WERI-Rb-1 (cell line): ENCODE measurements around the gene LSM7.
A peak's percentile ranks its signal among the peaks of the same experiment; 100 is the strongest.

Source experiments
- DNase-seq: peaks from one replicate; pipeline ENCODE4 v3.0.0-alpha.2; 2020
- H3K27ac ChIP-seq: fragments of 250-450 bp; sonication (Bioruptor Pico); 2 replicates; pipeline ENCODE4 v1.5.1; 2020; ENCODE audit warnings: mild to moderate bottlenecking, moderate library complexity
- H3K27me3 ChIP-seq: fragments of 250-450 bp; sonication (Bioruptor Pico); 2 replicates; pipeline ENCODE4 v1.5.1; 2021; ENCODE audit warnings: mild to moderate bottlenecking, low read depth, moderate library complexity; ENCODE audit not compliant: insufficient read depth, severe bottlenecking
- H3K36me3 ChIP-seq: fragments of 250-450 bp; sonication (Bioruptor Pico); 2 replicates; pipeline ENCODE4 v1.5.1; 2020; ENCODE audit warnings: mild to moderate bottlenecking, moderate library complexity
- H3K4me3 ChIP-seq: 2 replicates; pipeline ENCODE4 v1.5.1; 2011; ENCODE audit warnings: low read depth, mild to moderate bottlenecking, control low read depth, low read length
- H3K9me3 ChIP-seq: fragments of 250-450 bp; sonication (Bioruptor Pico); 2 replicates; pipeline ENCODE4 v1.5.1; 2021; ENCODE audit warnings: mild to moderate bottlenecking, moderate library complexity; ENCODE audit not compliant: severe bottlenecking
- TF ChIP-seq, protein P1 (sequence below): IDR thresholded peaks from 2 replicates; pipeline ENCODE4 v1.5.1; 2011; ENCODE audit warnings: low read depth, mild to moderate bottlenecking, control low read depth, inconsistent platforms, low read length

The LSM7 gene

DNA sequence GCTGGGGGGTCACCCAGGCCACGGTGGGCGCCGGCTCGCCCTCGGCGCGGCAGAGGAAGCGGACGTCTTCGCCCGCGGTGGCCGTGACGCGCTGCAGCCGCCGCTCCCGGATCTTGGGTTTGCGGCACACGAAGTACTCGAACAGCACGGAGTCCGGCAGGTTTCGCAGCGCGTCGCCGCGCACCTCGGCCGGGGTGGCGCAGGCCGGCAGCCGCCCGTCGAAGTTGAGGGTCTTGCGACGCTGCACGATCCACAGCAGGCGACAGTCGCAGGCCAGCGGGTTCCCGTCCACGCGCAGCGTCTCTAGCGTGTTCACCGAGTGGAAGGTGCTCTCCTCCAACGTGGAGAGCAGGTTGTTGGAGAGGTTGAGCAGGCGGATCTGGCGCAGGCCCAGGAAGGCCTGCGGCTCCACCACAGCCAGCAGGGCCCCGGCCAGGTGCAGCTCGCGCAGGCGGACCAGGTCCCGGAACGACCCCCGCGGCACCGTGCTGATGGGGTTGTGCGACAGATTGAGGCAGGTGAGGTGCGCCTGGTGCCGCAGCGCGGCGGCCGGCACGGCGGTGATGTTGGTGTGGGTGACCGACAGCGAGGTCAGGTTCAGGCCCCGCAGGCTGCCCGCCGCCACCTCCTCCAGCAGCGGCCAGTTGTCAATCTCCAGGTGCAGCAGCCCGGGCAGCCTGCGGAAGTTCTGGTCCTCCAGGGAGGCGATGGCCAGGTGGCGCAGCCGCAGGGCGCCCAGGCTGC lies 37.8 kb downstream of the LSM7 start:
- H3K27me3 ChIP-seq = peaks cover 9% of the 10 kb centered on the region

DNA sequence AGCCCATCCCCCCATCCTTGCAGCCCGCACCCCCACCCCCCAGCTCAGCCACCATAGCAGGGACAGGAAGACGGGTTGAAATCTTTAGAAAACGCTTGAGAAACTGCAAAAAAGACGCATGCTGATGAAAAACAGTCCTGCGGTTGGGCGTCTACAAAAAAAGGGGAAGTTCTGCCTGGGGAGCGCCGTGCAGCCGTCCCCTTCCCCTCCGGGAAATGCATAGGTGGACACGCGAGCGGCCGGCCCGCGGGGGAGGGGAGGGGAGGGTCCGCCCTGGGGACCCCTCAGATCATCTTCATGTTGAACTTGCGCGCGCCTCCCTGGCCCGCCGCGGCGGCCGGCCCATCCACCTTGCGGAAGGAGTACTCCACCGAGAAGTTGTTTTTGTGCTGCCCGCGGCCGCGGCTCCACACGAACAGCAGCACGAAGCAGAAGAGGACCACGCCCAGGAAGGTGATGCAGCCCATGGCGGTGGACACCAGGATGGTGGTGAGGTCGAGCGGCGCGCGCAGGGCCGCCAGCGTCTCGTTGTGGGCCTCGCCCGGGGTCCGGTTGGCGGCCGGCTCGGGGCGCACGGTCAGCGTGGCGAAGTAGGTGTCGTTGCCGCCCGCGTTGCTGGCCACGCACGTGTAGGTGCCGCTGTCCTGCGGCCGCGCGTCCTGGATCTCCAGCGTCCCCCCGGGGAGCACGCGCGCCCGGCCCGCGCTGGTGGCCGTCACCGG lies 38.5 kb downstream of the LSM7 start:
- DNase-seq = no peak
- H3K9me3 ChIP-seq = no peaks in the 10 kb centered on the region
- H3K27me3 ChIP-seq = peaks cover 9% of the 10 kb centered on the region
- H3K4me3 ChIP-seq = peak overlapping the region; percentile 10
- no peak overlapping the region for H3K27ac ChIP-seq
- TF ChIP-seq, protein P1, sequence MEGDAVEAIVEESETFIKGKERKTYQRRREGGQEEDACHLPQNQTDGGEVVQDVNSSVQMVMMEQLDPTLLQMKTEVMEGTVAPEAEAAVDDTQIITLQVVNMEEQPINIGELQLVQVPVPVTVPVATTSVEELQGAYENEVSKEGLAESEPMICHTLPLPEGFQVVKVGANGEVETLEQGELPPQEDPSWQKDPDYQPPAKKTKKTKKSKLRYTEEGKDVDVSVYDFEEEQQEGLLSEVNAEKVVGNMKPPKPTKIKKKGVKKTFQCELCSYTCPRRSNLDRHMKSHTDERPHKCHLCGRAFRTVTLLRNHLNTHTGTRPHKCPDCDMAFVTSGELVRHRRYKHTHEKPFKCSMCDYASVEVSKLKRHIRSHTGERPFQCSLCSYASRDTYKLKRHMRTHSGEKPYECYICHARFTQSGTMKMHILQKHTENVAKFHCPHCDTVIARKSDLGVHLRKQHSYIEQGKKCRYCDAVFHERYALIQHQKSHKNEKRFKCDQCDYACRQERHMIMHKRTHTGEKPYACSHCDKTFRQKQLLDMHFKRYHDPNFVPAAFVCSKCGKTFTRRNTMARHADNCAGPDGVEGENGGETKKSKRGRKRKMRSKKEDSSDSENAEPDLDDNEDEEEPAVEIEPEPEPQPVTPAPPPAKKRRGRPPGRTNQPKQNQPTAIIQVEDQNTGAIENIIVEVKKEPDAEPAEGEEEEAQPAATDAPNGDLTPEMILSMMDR = no peak
- H3K36me3 ChIP-seq = no peaks in the 10 kb centered on the region

More for the DNA sequence above, 37.8 kb downstream of the LSM7 start:
- no peaks in the 10 kb centered on the region for H3K9me3 ChIP-seq
- TF ChIP-seq, protein P1 = no peak
- H3K4me3 ChIP-seq = peak overlapping the region; percentile 35
- DNase-seq = no peak
- H3K36me3 ChIP-seq = no peaks in the 10 kb centered on the region
- no peak overlapping the region for H3K27ac ChIP-seq

DNA sequence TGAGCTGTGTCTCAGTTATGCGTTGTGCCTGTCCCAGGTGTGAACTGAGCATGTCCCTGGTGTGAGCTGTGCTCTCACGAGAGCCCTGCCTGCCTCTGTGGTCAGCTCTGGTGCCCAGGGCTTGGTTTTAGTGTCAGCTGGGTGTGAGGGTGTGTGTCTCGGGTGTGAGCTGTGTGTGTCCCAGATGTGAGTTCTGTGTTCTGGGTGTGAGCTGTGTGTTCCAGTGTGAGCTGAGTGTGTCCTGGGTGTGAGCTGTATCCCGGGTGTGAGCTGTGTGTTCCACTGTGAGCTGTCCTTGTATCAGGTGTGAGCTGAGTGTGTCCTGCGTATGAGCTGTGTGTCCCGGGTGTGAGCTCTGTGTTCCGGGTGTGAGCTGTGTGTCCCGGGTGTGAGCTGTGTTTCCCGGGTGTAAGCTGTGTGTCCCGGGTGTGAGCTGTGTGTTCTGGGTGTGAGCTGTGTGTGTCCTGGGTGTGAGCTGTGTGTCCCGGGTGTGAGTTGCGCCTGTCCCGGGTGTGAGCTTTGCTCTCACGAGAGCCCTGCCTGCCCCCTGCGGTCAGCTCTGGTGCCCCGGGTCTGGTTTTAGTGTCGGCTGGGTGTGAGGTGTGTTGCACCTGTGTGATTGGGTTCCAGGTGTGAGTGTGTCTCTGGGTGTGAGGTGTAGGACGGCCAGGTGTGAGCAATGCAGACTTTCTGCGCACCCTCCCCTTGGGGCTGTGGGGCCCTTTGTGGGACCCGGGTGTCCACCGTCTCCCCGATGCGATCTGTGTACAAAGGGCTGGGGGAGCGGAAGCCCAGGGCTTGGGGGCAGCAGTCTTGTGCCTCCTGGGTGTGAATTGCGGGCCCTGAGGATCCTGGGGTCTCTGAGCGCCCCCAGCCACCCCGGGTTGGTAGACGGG lies 39.3 kb downstream of the LSM7 start:
- Histone ChIP-seq H3K27me3 (peaks cover 9% of the 10 kb centered on the region), H3K36me3 (no peaks in the 10 kb centered on the region), H3K9me3 (no peaks in the 10 kb centered on the region), H3K27ac (no peak overlapping the region), H3K4me3 (no peak overlapping the region)
- TF ChIP-seq, protein P1 = no peak
- no peak for DNase-seq

DNA sequence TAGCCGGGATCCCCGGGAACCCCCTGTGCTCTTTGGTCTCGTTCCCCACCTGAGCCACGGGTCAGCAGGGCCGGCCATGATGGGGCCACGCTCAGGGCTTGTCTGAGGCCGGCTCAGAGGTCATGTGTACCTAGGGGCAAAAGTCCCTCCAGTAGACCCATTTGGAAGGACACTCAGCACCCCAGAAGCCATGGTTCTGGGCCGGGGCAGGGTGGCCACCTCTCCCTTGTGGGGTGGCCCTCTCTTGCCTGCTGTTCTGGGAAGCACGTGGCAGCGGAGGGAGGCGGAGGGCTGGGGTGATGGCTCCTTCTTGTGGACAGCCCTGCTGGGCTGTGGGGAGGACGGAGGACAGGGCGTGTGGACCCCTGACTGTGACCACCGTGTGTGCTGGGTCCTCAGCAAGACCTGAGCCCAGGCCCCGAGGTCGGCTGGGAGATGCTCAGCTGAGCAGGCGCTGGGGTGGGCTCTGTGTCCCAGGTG lies 40.0 kb downstream of the LSM7 start:
- TF ChIP-seq, protein P1 = no peak
- Histone ChIP-seq H3K36me3 (no peaks in the 10 kb centered on the region), H3K9me3 (no peaks in the 10 kb centered on the region), H3K27me3 (peaks cover 9% of the 10 kb centered on the region), H3K27ac (no peak overlapping the region), H3K4me3 (no peak overlapping the region)
- DNase-seq = no peak

DNA sequence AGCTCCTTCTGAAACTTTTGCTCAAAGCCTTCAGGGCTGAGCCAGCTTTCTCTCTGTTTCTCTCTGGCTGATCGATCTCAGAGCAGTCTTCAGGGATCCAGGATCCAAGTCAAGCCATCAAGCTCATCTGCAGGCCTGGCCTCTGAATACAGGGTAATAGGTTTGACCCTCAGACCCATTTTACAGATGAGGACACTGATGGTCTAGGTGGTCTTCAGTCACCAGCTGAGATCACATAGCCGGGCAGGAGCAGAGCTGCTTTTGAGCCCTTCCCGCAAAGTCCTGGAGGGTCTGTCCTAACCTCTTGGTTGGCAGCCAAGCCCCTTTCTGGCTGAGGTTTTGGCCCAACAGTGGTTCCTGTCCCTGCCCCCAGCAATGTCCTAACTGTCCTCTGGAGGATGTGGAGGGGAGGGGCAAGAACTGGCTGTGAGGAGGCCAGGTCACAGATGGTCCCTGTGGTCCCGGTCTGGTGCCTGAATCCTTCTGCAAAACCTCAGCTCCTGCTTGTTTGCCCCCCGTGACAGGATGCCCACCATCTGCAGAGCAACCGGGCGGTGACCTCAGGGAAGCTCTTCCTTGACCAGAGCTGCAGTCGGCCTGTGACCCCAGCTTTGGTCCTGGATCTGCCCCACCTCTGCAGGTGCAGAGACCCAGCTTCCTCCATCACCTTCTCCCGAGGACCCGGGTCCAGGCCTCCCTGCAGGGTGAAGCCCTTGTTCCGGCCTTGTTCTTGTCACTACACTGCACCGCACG lies 40.6 kb downstream of the LSM7 start:
- TF ChIP-seq, protein P1 = no peak
- DNase-seq = no peak
- Histone ChIP-seq H3K27ac (no peak overlapping the region), H3K27me3 (peaks cover 9% of the 10 kb centered on the region), H3K9me3 (no peaks in the 10 kb centered on the region), H3K36me3 (no peaks in the 10 kb centered on the region), H3K4me3 (no peak overlapping the region)
